Natural killer cell (primary cell): ENCODE results near the gene SLC44A1. TPM values are rescaled to one million over a fixed set of nuclear protein-coding genes. Genes with fewer than 3 reads are reported as not detected.
"Not testable (repeated sequence)": the region's sequence is repeated elsewhere in the genome, so short reads cannot be mapped to it uniquely, and the experiment has no call there.

Experiments used
- ATAC-seq, 3 donors: fragments of 150-1000 bp in 2 of 3; fragments of 200-7000 bp in 1 of 3; cut with Tn5 transposase; 1 replicate in 1 of 3; 2 replicates in 2 of 3; pipeline ENCODE4 v1.10.0; 2021; ENCODE audit warnings: mild to moderate bottlenecking in 2 of 3, moderate library complexity in 2 of 3
- DNase-seq, 2 donors: peaks; one replicate each; pipeline versions ENCODE4 v3.0.0 to v3.0.0-alpha.2; 2013 to 2021; ENCODE audit warnings: mixed read lengths in 1 of 2
- H3K27ac ChIP-seq: one replicate; pipeline ENCODE4 v1.5.1; 2013; ENCODE audit warnings: mild to moderate bottlenecking, low read length
- H3K27me3 ChIP-seq: one replicate; pipeline ENCODE4 v1.6.1; 2013; ENCODE audit warnings: low read length; ENCODE audit not compliant: control insufficient read depth, insufficient read depth
- H3K36me3 ChIP-seq: one replicate; pipeline ENCODE4 v1.6.1; 2013; ENCODE audit warnings: low read length; ENCODE audit not compliant: control insufficient read depth, insufficient read depth
- H3K4me1 ChIP-seq: one replicate; pipeline ENCODE4 v1.6.1; 2013; ENCODE audit warnings: low read length; ENCODE audit not compliant: control insufficient read depth, insufficient read depth
- H3K4me3 ChIP-seq: one replicate; pipeline ENCODE4 v1.5.1; 2013; ENCODE audit warnings: low read length
- H3K9me3 ChIP-seq: one replicate; pipeline ENCODE4 v1.6.1; 2013; ENCODE audit warnings: low read length; ENCODE audit not compliant: control insufficient read depth, insufficient read depth
- H3K27ac Mint-ChIP-seq, 2 donors: one replicate each; pipeline ENCODE4 v1.8.0; 2022; ENCODE audit warnings: mild to moderate bottlenecking in 2 of 2, mixed read lengths in 2 of 2, moderate library complexity in 1 of 2
- H3K27me3 Mint-ChIP-seq, 2 donors: one replicate each; pipeline ENCODE4 v1.8.0; 2022; ENCODE audit warnings: low read depth in 2 of 2, mixed read lengths in 2 of 2
- H3K36me3 Mint-ChIP-seq: one replicate; pipeline ENCODE4 v1.8.0; 2022; ENCODE audit warnings: mixed read lengths
- H3K4me1 Mint-ChIP-seq, 2 donors: one replicate each; pipeline ENCODE4 v1.8.0; 2022; ENCODE audit warnings: mixed read lengths in 2 of 2
- H3K4me3 Mint-ChIP-seq: one replicate; pipeline ENCODE4 v1.8.0; 2022; ENCODE audit warnings: mild to moderate bottlenecking, moderate library complexity, mixed read lengths
- H3K9me3 Mint-ChIP-seq, 2 donors: one replicate each; pipeline ENCODE4 v1.8.0; 2022; ENCODE audit warnings: mixed read lengths in 2 of 2
- WGBS: methylation state at CpG from one replicate; pipeline ENCODE4 v1.1.7; 2013; ENCODE audit warnings: missing lambda C conversion rate; ENCODE audit not compliant: insufficient coverage; 5-methylcytosine and 5-hydroxymethylcytosine counted together
- intact Hi-C: fragments of 100-400 bp; cut with micrococcal nuclease; formaldehyde crosslinking; loops from one replicate; pipeline ENCODE4 v1.14.2; 2022
- total RNA-seq, 4 donors: library from RNA; stranded (reverse); fragments of 120-200 nt in 1 of 4; gene quantifications; one replicate each; pipeline versions ENCODE4 v1.2.3 to v1.2.4, GENCODE V29; 2013 to 2022
- TF ChIP-seq, protein P1 (sequence below): fragments of 200-600 bp; IDR thresholded peaks from one replicate; pipeline ENCODE4 v1.8.0; 2022; ENCODE audit warnings: antibody characterized with exemption

The SLC44A1 gene
- total RNA-seq, 3 donors from 2014 or later (not counting 1 experiment from before 2014, with no cell fraction given): 7.1 to 8.3 (median 7.9) TPM

DNA sequence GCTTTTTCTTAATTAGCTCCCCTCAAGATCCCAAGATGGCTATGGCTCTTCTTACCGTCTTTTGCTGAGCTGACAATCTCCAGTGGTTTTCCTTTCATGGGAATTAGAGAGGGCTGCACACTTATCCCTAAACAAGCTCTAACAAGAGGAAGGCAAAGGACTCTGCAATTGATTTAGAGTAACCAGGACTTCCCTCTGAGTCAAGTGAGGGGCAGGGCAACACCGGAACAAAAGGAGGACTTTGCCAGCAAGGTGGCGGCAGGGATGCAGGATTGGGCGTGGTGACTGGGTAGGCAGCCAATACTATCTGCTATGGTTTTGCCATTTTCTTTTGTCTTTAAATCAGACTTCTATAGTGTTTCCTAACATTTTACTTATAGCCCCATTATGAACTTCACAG lies 9.8 kb downstream of the SLC44A1 start:
- Histone ChIP-seq H3K27ac (no peak overlapping the region), H3K4me3 (no peak overlapping the region), H3K9me3 (no peaks in the 10 kb centered on the region), H3K36me3 (no peaks in the 10 kb centered on the region), H3K4me1 (no peaks in the 10 kb centered on the region), H3K27me3 (no peaks in the 10 kb centered on the region)
- TF ChIP-seq, protein P1, sequence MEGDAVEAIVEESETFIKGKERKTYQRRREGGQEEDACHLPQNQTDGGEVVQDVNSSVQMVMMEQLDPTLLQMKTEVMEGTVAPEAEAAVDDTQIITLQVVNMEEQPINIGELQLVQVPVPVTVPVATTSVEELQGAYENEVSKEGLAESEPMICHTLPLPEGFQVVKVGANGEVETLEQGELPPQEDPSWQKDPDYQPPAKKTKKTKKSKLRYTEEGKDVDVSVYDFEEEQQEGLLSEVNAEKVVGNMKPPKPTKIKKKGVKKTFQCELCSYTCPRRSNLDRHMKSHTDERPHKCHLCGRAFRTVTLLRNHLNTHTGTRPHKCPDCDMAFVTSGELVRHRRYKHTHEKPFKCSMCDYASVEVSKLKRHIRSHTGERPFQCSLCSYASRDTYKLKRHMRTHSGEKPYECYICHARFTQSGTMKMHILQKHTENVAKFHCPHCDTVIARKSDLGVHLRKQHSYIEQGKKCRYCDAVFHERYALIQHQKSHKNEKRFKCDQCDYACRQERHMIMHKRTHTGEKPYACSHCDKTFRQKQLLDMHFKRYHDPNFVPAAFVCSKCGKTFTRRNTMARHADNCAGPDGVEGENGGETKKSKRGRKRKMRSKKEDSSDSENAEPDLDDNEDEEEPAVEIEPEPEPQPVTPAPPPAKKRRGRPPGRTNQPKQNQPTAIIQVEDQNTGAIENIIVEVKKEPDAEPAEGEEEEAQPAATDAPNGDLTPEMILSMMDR: no peak
- ATAC-seq: no peak
- H3K27me3 Mint-ChIP-seq: peaks cover 0 to 4% of the 10 kb centered on the region in 2 donors
- no peak overlapping the region for H3K4me3 Mint-ChIP-seq
- intact Hi-C loops: no loop called here
- peaks cover 0 to 10% of the 10 kb centered on the region in 2 donors for H3K4me1 Mint-ChIP-seq
- no peak overlapping the region for H3K27ac Mint-ChIP-seq
- no peaks in the 10 kb centered on the region for H3K9me3 Mint-ChIP-seq
- DNase-seq: no peak
- no peaks in the 10 kb centered on the region for H3K36me3 Mint-ChIP-seq
- 96% methylated on average over 4 of the region's 4 CpGs for WGBS

DNA sequence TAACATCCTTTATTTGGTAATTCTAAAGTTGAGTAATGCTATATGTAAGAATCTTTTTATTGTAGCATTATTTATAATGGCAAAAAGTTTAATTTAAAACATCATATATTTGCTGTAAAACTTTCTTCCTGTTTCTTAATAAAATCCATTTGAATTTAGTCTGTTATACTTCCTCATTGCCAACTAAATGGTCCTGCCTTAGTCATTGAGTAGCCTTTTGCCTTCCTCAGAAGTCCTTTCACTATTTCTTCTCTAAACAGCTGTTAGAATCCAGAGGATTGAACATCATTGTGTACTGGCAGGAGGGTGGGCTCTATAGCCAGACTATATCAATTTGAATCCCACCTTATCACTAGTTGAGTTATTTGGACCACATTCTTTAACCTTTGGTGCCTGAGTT lies 11.0 kb downstream of the SLC44A1 start:
- H3K4me3 Mint-ChIP-seq: no peak overlapping the region
- H3K9me3 Mint-ChIP-seq: no peaks in the 10 kb centered on the region
- no peak overlapping the region for H3K27ac Mint-ChIP-seq
- no peaks in the 10 kb centered on the region for H3K9me3 ChIP-seq
- H3K27ac ChIP-seq: no peak overlapping the region
- H3K36me3 ChIP-seq: no peaks in the 10 kb centered on the region
- intact Hi-C loops: no loop called here
- TF ChIP-seq, protein P1: no peak
- peaks cover 5 to 10% of the 10 kb centered on the region in 2 donors for H3K4me1 Mint-ChIP-seq
- H3K4me3 ChIP-seq: no peak overlapping the region
- no peaks in the 10 kb centered on the region for H3K4me1 ChIP-seq
- no peaks in the 10 kb centered on the region for H3K36me3 Mint-ChIP-seq
- DNase-seq: no peak
- no peaks in the 10 kb centered on the region for H3K27me3 ChIP-seq
- ATAC-seq: no peak
- peaks cover 0 to 4% of the 10 kb centered on the region in 2 donors for H3K27me3 Mint-ChIP-seq

DNA sequence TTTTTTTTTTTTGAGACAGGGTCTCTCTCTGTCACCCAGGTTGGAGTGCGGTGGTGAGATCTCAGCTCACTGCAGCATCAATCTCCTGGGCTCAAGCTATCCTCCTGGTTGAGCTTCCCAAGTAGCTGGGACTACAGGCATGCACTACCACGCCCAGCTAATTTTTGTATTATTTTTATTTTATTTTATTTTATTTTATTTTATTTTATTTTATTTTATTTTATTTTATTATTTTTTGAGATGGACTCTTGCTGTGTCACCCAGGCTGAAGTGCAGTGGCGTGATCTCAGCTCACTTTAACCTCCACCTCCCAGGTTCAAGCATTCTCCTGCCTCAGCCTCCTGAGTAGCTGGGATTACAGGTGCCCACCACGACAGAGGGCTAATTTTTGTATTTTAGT lies 12.1 kb downstream of the SLC44A1 start:
- H3K27ac Mint-ChIP-seq, H3K36me3 Mint-ChIP-seq, DNase-seq, H3K9me3 ChIP-seq, H3K27ac ChIP-seq, H3K4me1 Mint-ChIP-seq, ATAC-seq, H3K4me3 ChIP-seq, H3K27me3 ChIP-seq, H3K9me3 Mint-ChIP-seq, H3K4me3 Mint-ChIP-seq, H3K27me3 Mint-ChIP-seq, H3K4me1 ChIP-seq, H3K36me3 ChIP-seq, intact Hi-C loops: not testable (repeated sequence)
- WGBS: 93% methylated on average over 3 of the region's 4 CpGs

DNA sequence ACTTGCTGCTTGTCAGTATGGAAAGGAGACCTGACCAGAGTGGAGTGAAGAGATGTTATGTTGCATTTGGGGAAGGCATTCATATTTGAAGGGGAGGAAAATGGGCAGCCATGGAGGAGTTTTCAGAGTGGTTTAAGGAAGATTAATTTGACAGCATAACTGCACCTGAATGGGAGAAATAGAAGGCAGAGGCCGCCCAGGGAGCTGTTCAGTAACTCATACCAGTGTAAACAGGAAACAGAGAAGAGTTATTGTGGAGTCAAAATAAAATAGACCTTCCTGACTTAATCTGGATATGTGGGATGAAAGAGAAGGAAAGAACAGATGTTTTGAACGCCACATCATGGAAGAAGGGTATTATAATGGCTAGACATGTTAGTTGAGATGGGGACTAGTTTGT lies 13.4 kb downstream of the SLC44A1 start:
- no peaks in the 10 kb centered on the region for H3K4me1 ChIP-seq
- no peaks in the 10 kb centered on the region for H3K27me3 ChIP-seq
- no peak overlapping the region for H3K27ac ChIP-seq
- no peak overlapping the region for H3K4me3 ChIP-seq
- H3K36me3 Mint-ChIP-seq: no peaks in the 10 kb centered on the region
- H3K27me3 Mint-ChIP-seq: no peaks in the 10 kb centered on the region
- no peak for ATAC-seq
- no peak overlapping the region for H3K27ac Mint-ChIP-seq
- H3K4me1 Mint-ChIP-seq: peaks cover 8 to 10% of the 10 kb centered on the region in 2 donors
- TF ChIP-seq, protein P1: no peak
- intact Hi-C loops: no loop called here
- no peaks in the 10 kb centered on the region for H3K9me3 ChIP-seq
- WGBS: 95% methylated on average over 2 of the region's 2 CpGs
- DNase-seq: no peak
- H3K36me3 ChIP-seq: no peaks in the 10 kb centered on the region
- no peaks in the 10 kb centered on the region for H3K9me3 Mint-ChIP-seq
- no peak overlapping the region for H3K4me3 Mint-ChIP-seq
